Upper lobe of left lung (tissue), 4 donors: ENCODE data around the gene CTDNEP1.

ENCODE experiments used
- CTCF ChIP-seq, 6 experiments: fragments of 450-650 bp in 4 of 6; fragments of 200-600 bp in 2 of 6; sonication (generic) in 2 of 6; IDR thresholded peaks; one replicate each; pipeline ENCODE4 v1.5.1; 2016 to 2019; ENCODE audit warnings: antibody characterized with exemption in 6 of 6
- EP300 ChIP-seq, 4 donors: sonication (generic); formaldehyde crosslinking; IDR thresholded peaks; one replicate each; pipeline ENCODE4 v1.5.1; 2017; ENCODE audit warnings: antibody characterized with exemption in 4 of 4, control low read depth in 2 of 4

- TF ChIP-seq CTCF (IDR thresholded peaks at IDR 0.05) (no peak), EP300 (IDR thresholded peaks at IDR 0.05) (no peak)
Observed at GRCh38 chr17:7211491-7212273, 39.9 kb downstream of the CTDNEP1 start.
